GM19099 (cell line): ENCODE measurements around the gene H3-3A.

Source experiments
- POLR2A ChIP-seq: IDR thresholded peaks from 3 replicates; pipeline ENCODE4 v1.6.1; 2011; ENCODE audit warnings: low read depth; ENCODE audit not compliant: insufficient read length; ENCODE audit errors: extremely low read depth

H3-3A gene

DNA sequence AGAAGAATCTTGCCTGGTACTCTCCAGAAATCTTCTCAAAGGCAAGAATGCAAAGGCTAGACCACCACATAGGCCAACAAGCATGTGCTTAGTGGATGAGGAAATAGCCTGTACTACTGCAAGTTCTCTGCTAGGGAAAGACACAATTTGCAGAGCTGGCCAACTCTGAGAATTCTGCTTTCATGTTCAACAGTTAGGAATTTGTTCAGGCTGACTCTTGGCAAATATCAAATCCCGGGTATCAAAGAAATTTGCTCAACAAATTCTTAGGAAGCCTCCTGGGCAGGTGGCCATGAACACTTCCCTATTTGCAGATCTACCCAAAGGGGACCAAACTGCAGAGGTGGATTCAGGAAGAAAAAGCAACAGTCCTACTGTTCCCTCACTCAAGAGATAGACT lies 15.0 kb upstream of the H3-3A start:
- TF ChIP-seq POLR2A, result no peak

- TF ChIP-seq POLR2A, result no peak
Observed at GRCh38 chr1:226048886-226049285, 13.6 kb upstream of the H3-3A start.

DNA sequence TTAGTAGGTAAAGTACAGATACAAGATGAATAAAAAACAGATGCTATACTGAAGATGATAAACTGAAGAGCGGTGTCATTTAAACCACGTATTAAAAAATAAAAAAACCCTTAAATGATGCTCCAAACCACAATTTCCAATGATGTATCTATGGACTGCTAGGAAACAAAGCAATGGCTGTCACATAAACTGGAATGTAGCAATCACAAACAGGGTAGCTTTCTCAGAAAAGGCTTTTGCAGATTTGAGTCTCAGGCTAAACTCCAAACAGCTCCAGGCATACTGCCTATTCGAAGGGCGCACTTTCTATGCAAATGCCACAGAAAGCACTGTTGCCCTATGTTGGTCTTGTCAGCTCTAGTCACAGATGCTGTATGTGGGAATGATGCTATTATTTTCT lies 12.4 kb upstream of the H3-3A start:
- no peak for TF ChIP-seq POLR2A

DNA sequence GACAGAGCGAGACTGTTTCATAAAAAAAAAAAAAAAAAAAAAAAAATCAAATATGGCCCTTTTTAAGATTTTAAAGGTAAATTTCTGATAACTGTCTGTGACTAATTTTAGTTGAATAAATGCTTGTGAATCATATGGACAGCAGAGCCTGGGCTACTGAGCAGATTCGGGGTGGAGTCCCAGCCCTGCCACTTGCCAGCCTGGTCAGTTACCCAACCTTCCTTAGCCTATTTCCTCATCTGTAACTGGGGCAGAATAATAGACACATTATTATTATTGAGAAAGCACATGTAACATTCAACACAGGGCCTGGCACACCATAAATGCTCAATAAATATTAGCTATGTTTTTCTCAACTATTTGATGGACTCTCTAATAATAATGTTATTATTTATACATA lies 11.2 kb upstream of the H3-3A start:
- TF ChIP-seq POLR2A, result no peak

GRCh38 chr1:226052061-226052460 lies 10.5 kb upstream of the H3-3A start:
- TF ChIP-seq POLR2A, result no peak

DNA sequence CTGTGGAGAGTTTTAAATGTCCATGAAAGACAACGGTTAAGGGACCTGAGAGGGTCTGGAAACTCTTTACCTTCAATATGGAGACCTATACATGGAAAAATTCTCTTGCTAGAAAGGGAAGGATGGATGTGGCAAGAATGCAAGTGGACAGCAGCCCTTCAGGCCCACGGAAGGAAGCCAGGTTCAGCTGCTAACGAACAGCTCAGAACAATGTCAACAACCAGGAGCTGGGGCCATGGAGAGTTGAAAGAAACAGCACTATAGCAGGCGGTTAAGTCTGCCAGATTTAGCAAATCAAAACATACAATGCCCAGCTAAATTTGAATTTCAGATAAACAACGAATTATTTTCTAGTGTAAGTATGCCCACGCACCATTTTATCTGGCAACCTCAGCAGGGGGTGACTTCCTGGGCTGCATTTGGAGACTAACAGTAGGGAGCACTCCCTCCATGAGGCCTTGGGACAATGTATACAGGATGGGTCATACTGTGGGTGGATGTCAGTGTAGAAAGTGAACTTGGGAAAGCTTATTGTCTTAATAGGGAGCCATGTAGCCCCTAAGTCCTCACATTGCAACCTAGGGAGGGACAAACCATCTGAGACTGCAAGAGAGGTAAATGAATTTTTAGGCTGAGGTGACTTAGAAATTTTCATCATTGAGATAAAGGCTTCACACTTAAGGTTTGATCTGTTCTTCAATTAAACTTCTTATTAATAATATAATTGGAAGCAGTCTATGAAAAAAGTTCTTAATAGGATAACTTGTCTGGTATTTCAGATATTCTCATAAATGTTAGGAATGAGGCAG lies 7.8 kb upstream of the H3-3A start:
- TF ChIP-seq POLR2A, result no peak

- no peak for TF ChIP-seq POLR2A
Observed at GRCh38 chr1:226059709-226060108, 2.8 kb upstream of the H3-3A start.

- TF ChIP-seq POLR2A, result no peak
Observed at GRCh38 chr1:226060427-226060826, 2.1 kb upstream of the H3-3A start.

- TF ChIP-seq POLR2A, result no peak
Observed at GRCh38 chr1:226061068-226061840, 1.3 kb upstream of the H3-3A start.

DNA sequence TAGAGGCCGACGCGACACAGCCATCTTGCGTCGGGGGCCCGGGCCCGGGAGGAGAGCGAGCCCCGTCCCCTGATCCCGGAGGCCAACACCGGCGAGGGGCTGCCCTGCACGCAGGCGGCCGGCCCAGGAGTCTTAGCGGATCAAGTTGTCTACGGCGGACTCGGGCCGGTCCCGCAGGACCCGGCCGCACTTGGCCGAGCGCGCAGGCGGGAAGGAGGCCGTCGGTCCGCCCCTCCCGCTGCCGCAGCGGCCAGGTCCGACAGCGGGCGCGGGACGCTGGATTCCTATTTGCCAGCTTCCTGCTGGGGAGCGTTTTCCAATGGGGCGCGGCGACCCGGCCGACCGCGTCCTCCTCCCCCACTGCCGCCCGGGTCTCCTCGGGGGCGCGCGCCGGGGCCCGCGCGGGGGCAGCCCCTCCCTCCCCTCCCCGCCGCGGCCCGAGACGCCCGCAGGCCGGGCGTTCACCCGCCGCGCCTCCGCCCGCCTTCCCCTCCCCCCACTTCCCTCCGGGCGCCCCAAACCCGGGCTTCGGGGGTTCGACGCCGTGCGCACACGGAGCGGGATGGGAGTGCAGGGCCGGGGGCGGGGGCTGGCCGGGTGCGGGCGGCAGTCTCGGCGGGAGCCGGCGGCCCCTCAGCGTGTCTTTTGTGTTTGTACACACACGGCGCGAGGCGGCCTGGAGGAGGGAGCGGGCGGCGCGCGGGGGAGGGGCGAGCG lies 517 bp upstream of the H3-3A start:
- peak; percentile 52 for TF ChIP-seq POLR2A

DNA sequence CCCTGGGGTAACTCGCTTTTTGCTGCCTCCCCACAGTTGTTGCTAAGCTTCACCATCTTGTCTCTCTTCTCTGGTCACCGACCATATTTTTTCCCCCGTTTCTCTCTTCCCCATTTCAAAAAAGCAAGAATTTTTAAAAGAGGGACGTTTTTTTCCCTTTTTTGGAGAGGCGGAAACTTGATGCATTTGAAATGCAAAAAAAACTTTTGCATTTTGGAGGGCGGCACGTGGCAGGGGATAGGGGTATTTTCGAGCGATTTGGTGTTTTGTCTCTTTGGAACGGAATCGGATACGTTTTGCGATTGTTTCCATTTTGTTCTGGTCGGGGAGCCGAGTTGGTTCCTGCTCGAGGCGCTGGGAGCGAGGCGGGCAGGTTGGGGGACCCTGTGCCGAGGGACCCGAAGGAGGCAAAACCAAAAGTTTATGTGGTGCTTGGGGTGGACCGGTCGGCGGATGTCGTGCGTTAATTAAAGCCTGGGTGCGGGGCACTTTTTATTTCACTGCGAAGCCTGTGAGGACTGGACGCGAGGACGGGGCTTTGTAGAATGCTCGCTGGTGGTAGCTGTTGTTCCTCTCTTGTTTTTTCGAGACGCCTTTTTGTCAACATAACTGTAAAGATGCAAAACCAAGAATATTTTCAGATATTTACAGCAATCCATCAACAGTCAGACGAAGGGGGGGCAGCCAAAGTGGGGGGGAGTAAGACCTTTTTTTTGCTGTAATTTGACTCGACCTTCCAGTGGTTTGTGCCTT lies 884 bp downstream of the H3-3A start:
- peak; percentile 31 for TF ChIP-seq POLR2A

DNA sequence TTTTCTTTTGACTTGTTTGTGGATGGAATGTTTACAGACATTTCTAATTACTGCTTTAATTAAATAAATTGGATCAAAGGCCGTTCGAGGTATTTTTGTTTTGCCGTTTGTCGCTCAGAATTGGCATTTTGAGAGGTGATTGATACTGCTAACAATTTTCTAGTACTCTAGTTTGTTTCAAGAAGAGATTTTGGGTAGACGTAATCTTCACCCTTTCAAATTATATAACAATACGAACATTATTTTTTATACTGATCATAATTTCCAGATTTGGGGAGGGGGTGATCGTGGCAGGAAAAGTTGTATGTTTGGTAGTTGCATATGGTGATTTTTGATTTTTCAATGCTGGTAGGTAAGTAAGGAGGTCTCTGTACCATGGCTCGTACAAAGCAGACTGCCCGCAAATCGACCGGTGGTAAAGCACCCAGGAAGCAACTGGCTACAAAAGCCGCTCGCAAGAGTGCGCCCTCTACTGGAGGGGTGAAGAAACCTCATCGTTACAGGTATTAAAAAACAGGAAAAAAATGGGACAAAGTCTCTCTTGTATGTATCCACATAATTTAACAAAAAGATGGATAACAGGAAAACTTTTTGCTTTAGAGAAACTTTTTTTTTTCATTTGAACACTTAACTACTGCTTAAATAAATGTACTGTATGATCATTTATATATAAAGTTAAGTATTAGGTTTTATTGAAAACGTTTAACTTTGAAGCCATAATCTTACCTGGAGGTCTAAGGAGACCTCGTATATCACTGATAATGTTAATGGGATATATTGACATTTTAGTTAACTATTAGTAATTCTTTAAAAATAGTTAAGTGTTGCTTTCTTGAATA lies 1.7 kb downstream of the H3-3A start:
- TF ChIP-seq POLR2A, result no peak

DNA sequence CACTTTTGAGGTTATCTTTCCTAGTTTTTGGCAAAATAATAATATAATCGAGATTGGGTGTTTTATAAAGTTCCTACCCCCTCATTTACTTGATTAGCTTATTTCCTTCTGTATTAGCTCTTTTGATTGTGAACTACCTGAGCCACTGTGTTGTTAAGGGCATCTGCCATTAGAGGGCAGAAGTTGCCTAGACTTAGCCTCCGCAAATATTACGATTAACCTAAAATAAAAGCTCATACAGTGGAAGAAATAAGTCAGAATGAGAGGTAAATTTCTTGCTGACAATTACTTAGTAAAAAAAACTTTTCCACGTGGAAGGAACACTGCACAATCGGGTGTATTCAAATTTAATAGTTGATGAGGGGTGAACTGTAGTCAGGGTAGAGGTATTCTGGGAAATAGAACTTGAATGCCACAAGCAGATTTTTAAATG lies 2.3 kb downstream of the H3-3A start:
- no peak for TF ChIP-seq POLR2A
